Prostate gland (tissue), 2 donors: ENCODE measurements around the gene ARMC3.

Source experiments
- POLR2A ChIP-seq: fragments of 450-650 bp; IDR thresholded peaks from one replicate; pipeline ENCODE4 v1.6.1; 2016; ENCODE audit warnings: antibody characterized with exemption, mild to moderate bottlenecking
- POLR2AphosphoS5 ChIP-seq: sonication (generic); formaldehyde crosslinking; IDR thresholded peaks from one replicate; pipeline ENCODE4 v1.6.1; 2017; ENCODE audit warnings: antibody characterized with exemption
- TF ChIP-seq, protein P1 (sequence below), 4 experiments: fragments of 200-600 bp in 2 of 4; fragments of 450-650 bp in 2 of 4; sonication (generic) in 2 of 4; IDR thresholded peaks; 1 replicate in 3 of 4; 2 replicates in 1 of 4; pipeline ENCODE4 v1.5.1; 2016 to 2019; ENCODE audit warnings: antibody characterized with exemption in 4 of 4, mild to moderate bottlenecking in 2 of 4, moderate library complexity in 2 of 4

- TF ChIP-seq POLR2AphosphoS5 (no peak), POLR2A (no peak)
- TF ChIP-seq, protein P1, sequence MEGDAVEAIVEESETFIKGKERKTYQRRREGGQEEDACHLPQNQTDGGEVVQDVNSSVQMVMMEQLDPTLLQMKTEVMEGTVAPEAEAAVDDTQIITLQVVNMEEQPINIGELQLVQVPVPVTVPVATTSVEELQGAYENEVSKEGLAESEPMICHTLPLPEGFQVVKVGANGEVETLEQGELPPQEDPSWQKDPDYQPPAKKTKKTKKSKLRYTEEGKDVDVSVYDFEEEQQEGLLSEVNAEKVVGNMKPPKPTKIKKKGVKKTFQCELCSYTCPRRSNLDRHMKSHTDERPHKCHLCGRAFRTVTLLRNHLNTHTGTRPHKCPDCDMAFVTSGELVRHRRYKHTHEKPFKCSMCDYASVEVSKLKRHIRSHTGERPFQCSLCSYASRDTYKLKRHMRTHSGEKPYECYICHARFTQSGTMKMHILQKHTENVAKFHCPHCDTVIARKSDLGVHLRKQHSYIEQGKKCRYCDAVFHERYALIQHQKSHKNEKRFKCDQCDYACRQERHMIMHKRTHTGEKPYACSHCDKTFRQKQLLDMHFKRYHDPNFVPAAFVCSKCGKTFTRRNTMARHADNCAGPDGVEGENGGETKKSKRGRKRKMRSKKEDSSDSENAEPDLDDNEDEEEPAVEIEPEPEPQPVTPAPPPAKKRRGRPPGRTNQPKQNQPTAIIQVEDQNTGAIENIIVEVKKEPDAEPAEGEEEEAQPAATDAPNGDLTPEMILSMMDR (IDR thresholded peaks at IDR 0.05), result no peak
These were observed 130.5 kb downstream of the ARMC3 start for GRCh38 chr10:23058366-23058765.
